Measurements from ENCODE around the gene SURF2.
"Not testable (repeated sequence)": the region's sequence is repeated elsewhere in the genome, so short reads cannot be mapped to it uniquely, and the experiment has no call there.

Gene SURF2

GRCh38 chr9:133359399-133360175 is 3.2 kb downstream of the SURF2 start:
- DNase-seq: no peak

- no peak for DNase-seq
Measured at GRCh38 chr9:133360400-133361393, 4.3 kb downstream of the SURF2 start.

DNA sequence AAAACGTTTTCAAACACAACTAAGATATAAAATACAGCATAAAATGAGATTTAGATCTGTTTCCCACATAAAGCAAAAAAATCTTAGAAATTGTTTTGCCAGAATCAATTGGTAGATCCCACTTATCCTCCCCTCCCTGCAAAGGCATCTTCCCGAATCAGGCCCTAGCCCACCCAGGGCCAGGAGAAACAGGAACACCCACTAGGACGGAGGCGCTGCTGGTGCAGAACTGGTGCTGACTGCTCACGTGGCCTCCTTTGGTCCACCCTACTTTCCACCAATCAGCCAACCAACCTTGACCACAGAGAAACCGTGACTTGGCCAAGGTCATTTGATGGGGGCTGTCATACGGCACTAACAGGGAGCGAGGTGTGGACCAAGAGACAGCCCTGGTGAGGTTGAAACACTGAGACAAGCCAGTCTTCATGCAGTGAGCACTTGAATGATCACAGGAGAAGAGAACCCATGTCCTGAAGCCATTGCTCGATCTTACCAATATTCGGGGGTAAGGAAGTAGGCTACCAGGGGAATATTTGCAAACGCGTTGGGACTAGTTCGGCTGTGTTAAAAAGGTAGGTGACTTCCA is 5.2 kb downstream of the SURF2 start:
- DNase-seq: no peak

- no peak for DNase-seq
Measured at GRCh38 chr9:133362359-133363044, 6.2 kb downstream of the SURF2 start.

GRCh38 chr9:133366435-133366834 is 10.1 kb downstream of the SURF2 start:
- DNase-seq: no peak

GRCh38 chr9:133367221-133367620 is 10.9 kb downstream of the SURF2 start:
- no peak for DNase-seq

- no peak for DNase-seq
Measured at GRCh38 chr9:133367778-133368177, 11.4 kb downstream of the SURF2 start.

DNA sequence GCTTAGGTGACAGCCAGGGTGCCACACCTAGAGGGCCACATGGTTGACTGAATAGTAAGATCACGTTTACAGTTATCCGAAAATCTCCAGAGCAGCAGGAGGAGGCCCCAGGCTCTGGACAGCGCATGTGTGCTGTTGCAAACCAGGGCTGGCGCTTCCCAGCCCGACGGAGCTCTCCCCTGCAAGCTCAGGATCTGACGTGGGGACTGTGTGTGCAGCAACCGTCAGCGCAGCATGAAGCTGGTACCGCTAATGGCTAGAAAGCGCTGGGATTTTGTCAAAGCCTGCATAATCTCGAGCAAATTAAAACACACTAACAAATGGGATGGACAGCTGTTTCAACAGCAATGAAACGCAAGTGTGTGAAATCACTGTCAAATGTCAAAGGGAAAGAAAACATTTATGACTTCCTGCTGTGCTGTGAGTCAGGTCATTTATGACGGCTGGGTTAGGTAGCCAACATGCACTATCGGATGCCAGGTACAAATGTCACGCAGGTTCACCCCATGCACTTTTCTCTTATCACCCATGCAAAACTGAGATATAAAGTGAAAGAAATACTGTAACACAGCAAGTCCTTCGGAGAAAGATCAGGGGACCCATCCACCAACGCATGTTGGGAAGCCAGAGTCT is 12.0 kb downstream of the SURF2 start:
- DNase-seq: no peak

- DNase-seq: no peak
Measured at GRCh38 chr9:133369422-133369821, 13.1 kb downstream of the SURF2 start.

- DNase-seq: no peak
Measured at GRCh38 chr9:133369933-133370332, 13.6 kb downstream of the SURF2 start.

DNA sequence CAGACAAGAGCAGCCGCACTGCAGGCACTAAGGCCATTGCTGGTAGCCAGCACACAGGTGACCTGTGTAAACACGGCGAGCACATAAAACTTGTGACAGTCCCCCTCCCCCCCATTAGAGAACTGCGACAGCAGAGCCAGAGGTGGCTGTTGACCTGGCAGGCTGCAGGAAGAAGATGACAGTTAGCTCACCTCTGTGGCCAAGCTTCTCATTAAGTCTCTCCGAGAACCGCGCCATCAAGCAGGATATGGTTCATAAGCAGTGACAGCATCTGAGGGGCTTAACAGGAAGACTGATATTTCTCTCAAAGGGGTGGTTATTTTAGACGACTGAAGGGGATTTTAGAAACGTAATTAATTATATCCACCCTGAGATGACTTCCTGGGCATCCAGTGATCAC is 14.3 kb downstream of the SURF2 start:
- peak; percentile 76 for DNase-seq

- peak; percentile 79 for DNase-seq
Measured at GRCh38 chr9:133371261-133371711, 14.9 kb downstream of the SURF2 start.

DNA sequence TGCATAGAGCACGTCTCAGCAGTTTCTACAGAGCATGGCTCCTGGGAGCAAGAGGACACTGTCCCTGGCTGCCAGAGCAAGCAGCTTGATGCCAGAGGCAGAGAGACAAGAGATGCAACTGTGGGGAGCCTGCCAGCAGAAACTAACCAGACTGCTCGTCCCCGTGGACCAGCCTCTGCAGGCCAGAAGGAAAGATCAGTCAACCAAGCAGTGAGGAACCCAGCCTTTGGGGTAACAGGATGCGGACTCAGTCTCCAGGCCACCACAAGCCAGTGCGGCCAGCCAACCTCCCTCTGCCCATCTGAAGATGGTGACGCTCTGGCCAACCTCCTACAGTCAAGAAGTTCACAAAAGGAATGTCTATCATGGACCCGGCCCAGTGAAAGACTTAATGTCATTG is 15.8 kb downstream of the SURF2 start:
- DNase-seq: no peak

DNA sequence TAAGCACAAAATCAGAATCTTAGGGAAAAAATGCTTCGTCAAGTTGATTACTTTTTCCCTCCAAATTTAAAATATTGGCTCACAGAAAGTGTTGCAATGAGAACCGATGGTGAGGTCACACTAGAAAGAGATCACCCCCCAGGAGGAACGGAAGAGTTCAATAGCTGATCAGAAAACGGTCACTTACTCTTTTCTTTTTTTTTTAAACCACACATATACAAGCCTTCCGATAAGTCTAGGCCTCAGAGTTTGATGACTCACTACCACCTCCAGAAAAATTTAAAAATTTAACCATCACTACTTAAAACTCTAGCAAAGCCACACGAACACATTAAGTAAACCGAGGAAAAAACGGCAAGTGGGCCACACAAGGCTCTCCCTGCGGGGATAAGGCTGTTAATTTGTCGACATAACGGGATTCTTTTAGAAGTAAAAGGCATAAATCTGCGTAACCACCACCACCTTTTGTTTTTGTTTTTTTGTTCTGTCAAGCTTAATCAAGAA is 18.3 kb downstream of the SURF2 start:
- DNase-seq: peak; percentile 62

DNA sequence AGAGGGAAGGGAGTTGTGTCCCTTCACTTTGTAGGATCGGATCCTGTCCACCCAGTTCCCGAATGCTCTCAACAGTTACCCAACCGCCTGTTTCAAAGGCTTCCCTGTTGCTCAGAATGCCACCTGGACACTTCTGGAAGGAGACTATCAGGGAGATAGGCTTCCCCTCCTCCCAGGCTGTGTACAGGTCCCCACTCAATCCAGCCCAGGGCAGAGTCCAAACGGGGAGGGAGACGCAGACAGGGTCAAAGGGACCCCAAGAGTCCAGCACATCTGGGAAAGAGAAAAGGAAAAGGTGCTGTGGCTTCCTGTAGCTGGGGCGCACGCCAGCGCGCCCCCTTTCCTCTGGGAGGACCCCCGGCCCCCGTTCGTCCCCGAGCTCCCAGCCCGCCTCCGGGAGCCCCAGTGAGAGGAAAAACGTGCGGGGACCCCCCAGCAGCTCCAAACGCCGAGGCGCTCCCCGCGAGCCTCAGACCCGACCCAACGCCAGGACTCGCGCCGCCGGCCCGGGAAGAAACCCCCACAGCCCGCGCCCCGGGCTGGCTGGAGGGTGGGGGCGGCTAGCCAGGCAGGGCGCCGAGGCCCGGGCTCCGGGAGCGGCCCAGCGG is 18.9 kb downstream of the SURF2 start:
- no peak for DNase-seq

- DNase-seq: peak; percentile 95
Measured at GRCh38 chr9:133375724-133376654, 19.6 kb downstream of the SURF2 start, which contains the start of the genes STKLD1 and SURF4. TSS of gene STKLD1 (plus strand) at chr9:133376366. CDS start at chr9:133376474, 108 bp downstream. TSS of gene SURF4 (minus strand) at chr9:133376060. CDS start at chr9:133375969, 91 bp downstream.

DNA sequence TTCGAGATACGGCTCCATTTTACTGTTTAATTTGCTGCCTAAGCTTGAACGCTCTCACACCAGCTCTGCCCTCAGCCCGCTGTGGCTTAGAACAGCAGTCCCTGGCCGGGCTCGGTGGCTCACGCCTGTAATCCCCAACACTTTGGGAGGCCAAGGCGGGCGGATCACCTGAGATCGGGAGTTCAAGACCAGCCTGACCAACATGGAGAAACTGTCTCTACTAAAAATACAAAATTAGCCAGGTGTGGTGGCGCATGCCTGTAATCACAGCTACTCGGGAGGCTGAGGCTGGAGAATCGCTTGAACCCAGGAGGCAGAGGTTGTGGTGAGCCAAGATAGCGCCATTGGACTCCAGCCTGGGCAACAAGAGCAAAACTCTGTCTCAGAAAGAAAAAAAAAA is 20.9 kb downstream of the SURF2 start:
- not testable (repeated sequence) for DNase-seq

DNA sequence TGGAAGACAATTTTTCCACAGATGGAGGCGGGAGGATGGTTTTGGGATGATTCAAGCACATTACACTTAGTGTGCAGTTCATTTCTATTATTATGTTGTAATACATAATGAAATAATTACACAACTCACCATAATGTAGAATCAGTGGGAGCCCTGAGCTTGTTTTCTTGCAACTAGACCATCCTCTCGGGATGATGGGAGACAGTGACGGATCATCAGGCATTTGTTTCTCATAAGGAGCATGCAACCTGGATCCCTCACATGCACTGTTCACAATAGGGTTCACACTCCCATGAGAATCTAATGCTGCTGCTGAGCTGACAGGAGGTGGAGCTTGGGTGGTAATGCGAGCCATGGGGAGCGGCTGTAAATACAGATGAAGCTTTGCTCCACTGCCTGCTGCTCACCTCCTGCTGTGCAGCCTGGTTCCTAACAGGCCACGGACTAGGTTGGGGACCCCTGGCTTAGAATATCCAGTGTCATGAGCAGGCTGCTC is 21.4 kb downstream of the SURF2 start:
- no peak for DNase-seq

DNA sequence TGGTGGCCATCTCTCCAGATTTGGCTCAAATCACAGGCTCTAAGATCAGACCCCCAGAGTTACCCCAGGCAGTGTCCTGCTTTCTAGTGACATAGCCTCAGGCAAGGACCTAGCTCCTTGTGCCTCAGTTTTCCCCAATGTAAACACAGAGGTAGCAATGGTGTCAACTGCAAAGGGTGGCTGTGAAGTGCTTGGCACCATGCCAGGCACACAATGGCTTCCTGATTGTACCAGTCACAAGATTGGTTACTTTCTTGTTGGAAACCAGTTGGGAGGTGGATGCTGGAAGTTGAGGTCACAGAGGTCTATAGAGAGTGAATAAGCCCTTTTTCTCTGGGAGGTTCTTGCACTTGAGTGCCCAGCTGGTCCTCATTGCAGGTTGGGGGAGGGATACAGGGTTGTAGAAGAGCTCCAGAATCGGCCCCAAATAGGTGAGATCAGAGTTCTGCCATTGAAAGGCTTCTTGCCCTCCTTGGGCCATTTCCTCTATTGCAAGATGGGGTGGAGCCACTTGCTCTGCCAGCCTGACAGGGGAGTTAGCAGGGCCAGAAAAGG is 22.1 kb downstream of the SURF2 start:
- no peak for DNase-seq

All from CD4-positive, alpha-beta T cell treated with Interleukin-17A for 1 hour (primary cell).